Measurements from ENCODE around the gene C4orf50. TPM values are rescaled to one million over a fixed set of nuclear protein-coding genes. Genes with fewer than 3 reads are reported as not detected.

The C4orf50 gene
- polyA plus RNA-seq, 3 donors = not detected

GRCh38 chr4:5883916-5884315 lies 134.3 kb downstream of the C4orf50 start:
- Histone ChIP-seq H3K27ac (ENCODE audit: low read depth in 1 of 2, low read length in 2 of 2) (no peak overlapping the region), H3K9me3 (replicated peaks in 1 of 2; ENCODE audit: control insufficient read depth in 1 of 2, insufficient read depth in 1 of 2, low read length in 2 of 2) (no peaks in the 10 kb centered on the region), H3K27me3 (ENCODE audit: control insufficient read depth in 2 of 2, insufficient read depth in 2 of 2, low read length in 2 of 2) (peaks cover 9 to 25% of the 10 kb centered on the region in 2 donors), H2AFZ (ENCODE audit: insufficient read depth, low read depth, low read length, poor library complexity, severe bottlenecking) (no peak overlapping the region), H3K4me2 (replicated peaks; ENCODE audit: extremely low read depth, low read length, poor library complexity, severe bottlenecking) (no peak overlapping the region), H3K9ac (ENCODE audit: insufficient read depth, low read length, poor library complexity, severe bottlenecking) (no peak overlapping the region), H4K20me1 (ENCODE audit: insufficient read depth, low read length) (no peaks in the 10 kb centered on the region), H3K79me2 (ENCODE audit: insufficient read depth, low read length) (no peaks in the 10 kb centered on the region), H3K4me3 (replicated peaks in 1 of 3; ENCODE audit: low read depth in 2 of 3, low read length in 3 of 3) (no peak overlapping the region), H3K36me3 (replicated peaks in 1 of 2; ENCODE audit: control insufficient read depth in 1 of 2, insufficient read depth in 2 of 2, low read length in 2 of 2) (no peaks in the 10 kb centered on the region), H3K4me1 (ENCODE audit: control insufficient read depth in 1 of 2, insufficient read depth in 2 of 2, low read length in 2 of 2) (no peaks in the 10 kb centered on the region)
- Mint-ChIP-seq H3K27ac (no peak overlapping the region), H3K27me3 (ENCODE audit: low read depth in 3 of 3) (peaks cover 21 to 42% (median 32%) of the 10 kb centered on the region in 3 donors), H3K36me3 (no peaks in the 10 kb centered on the region), H3K4me3 (no peak overlapping the region), H3K9me3 (peaks cover 0 to 5% (median 2%) of the 10 kb centered on the region in 7 donors), H3K4me1 (no peaks in the 10 kb centered on the region)
- no peak for DNase-seq
- no peak for TF ChIP-seq CTCF (IDR thresholded peaks at IDR 0.05)
- intact Hi-C loops (cut with micrococcal nuclease) = no loop called here
- no CpG with 5 or more reads among the region's 1 CpG for WGBS (ENCODE audit: insufficient coverage)

GRCh38 chr4:5882947-5883346 lies 135.3 kb downstream of the C4orf50 start:
- H3K36me3 ChIP-seq (replicated peaks in 1 of 2; ENCODE audit: control insufficient read depth in 1 of 2, insufficient read depth in 2 of 2, low read length in 2 of 2) = no peaks in the 10 kb centered on the region
- H3K27me3 ChIP-seq (ENCODE audit: control insufficient read depth in 2 of 2, insufficient read depth in 2 of 2, low read length in 2 of 2) = peaks cover 6 to 20% of the 10 kb centered on the region in 2 donors
- Mint-ChIP-seq H3K4me3 (no peak overlapping the region), H3K4me1 (no peaks in the 10 kb centered on the region), H3K9me3 (peaks cover 0 to 5% (median 0%) of the 10 kb centered on the region in 7 donors), H3K27me3 (ENCODE audit: low read depth in 3 of 3) (peaks cover 17 to 36% (median 29%) of the 10 kb centered on the region in 3 donors), H3K27ac (no peak overlapping the region), H3K36me3 (no peaks in the 10 kb centered on the region)
- no peak overlapping the region for H2AFZ ChIP-seq (ENCODE audit: insufficient read depth, low read depth, low read length, poor library complexity, severe bottlenecking)
- H3K4me1 ChIP-seq (ENCODE audit: control insufficient read depth in 1 of 2, insufficient read depth in 2 of 2, low read length in 2 of 2) = no peaks in the 10 kb centered on the region
- H4K20me1 ChIP-seq (ENCODE audit: insufficient read depth, low read length) = no peaks in the 10 kb centered on the region
- TF ChIP-seq CTCF (IDR thresholded peaks at IDR 0.05) = no peak
- no peak overlapping the region for H3K4me3 ChIP-seq (replicated peaks in 1 of 3; ENCODE audit: low read depth in 2 of 3, low read length in 3 of 3)
- no peaks in the 10 kb centered on the region for H3K79me2 ChIP-seq (ENCODE audit: insufficient read depth, low read length)
- no peak overlapping the region for H3K27ac ChIP-seq (ENCODE audit: low read depth in 1 of 2, low read length in 2 of 2)
- H3K9ac ChIP-seq (ENCODE audit: insufficient read depth, low read length, poor library complexity, severe bottlenecking) = no peak overlapping the region
- no peaks in the 10 kb centered on the region for H3K9me3 ChIP-seq (replicated peaks in 1 of 2; ENCODE audit: control insufficient read depth in 1 of 2, insufficient read depth in 1 of 2, low read length in 2 of 2)
- no peak overlapping the region for H3K4me2 ChIP-seq (replicated peaks; ENCODE audit: extremely low read depth, low read length, poor library complexity, severe bottlenecking)
- intact Hi-C loops (cut with micrococcal nuclease) = no loop called here
- WGBS (ENCODE audit: insufficient coverage) = 81% methylated on average over 2 of the region's 3 CpGs
- DNase-seq = no peak
